Measurements from ENCODE around the gene GABPB1.
"Not testable (repeated sequence)": the region's sequence is repeated elsewhere in the genome, so short reads cannot be mapped to it uniquely, and the experiment has no call there.

GABPB1 gene

GRCh38 chr15:50354838-50355618 is at the start of gene GABPB1:
Gene GABPB1 (minus strand): TSS chr15:50355198. CDS start chr15:50309798, 45,400 bp downstream.
- DNase-seq (ENCODE audit: low spot score): peak; percentile 90

GRCh38 chr15:50391561-50391960 is 36.6 kb upstream of the GABPB1 start:
- not testable (repeated sequence) for DNase-seq (ENCODE audit: low spot score)

- no peak for DNase-seq (ENCODE audit: low spot score)
Measured at GRCh38 chr15:50390554-50391264, 35.7 kb upstream of the GABPB1 start.

- not testable (repeated sequence) for DNase-seq (ENCODE audit: low spot score)
Measured at GRCh38 chr15:50382408-50382807, 27.4 kb upstream of the GABPB1 start.

- DNase-seq (ENCODE audit: low spot score): no peak
Measured at GRCh38 chr15:50381438-50381837, 26.4 kb upstream of the GABPB1 start.

- DNase-seq (ENCODE audit: low spot score): no peak
Measured at GRCh38 chr15:50380089-50380488, 25.1 kb upstream of the GABPB1 start.

- DNase-seq (ENCODE audit: low spot score): not testable (repeated sequence)
Measured at GRCh38 chr15:50379413-50379812, 24.4 kb upstream of the GABPB1 start.

- DNase-seq (ENCODE audit: low spot score): no peak
Measured at GRCh38 chr15:50378776-50379175, 23.8 kb upstream of the GABPB1 start.

GRCh38 chr15:50377867-50378751 is 23.1 kb upstream of the GABPB1 start:
- DNase-seq (ENCODE audit: low spot score): no peak

GRCh38 chr15:50369564-50369963 is 14.6 kb upstream of the GABPB1 start:
- DNase-seq (ENCODE audit: low spot score): not testable (repeated sequence)

GRCh38 chr15:50365971-50366370 is 11.0 kb upstream of the GABPB1 start:
- DNase-seq (ENCODE audit: low spot score): no peak

GRCh38 chr15:50365570-50365969 is 10.6 kb upstream of the GABPB1 start:
- no peak for DNase-seq (ENCODE audit: low spot score)

GRCh38 chr15:50363612-50364011 is 8.6 kb upstream of the GABPB1 start:
- DNase-seq (ENCODE audit: low spot score): no peak

GRCh38 chr15:50361756-50362155 is 6.8 kb upstream of the GABPB1 start:
- DNase-seq (ENCODE audit: low spot score): no peak

GRCh38 chr15:50358845-50359244 is 3.8 kb upstream of the GABPB1 start:
- DNase-seq (ENCODE audit: low spot score): peak; percentile 44

GRCh38 chr15:50355980-50356379 is 982 bp upstream of the GABPB1 start:
- no peak for DNase-seq (ENCODE audit: low spot score)

GRCh38 chr15:50355619-50355905 is 564 bp upstream of the GABPB1 start:
- DNase-seq (ENCODE audit: low spot score): no peak

- peak; percentile 66 for DNase-seq (ENCODE audit: low spot score)
Measured at GRCh38 chr15:50353975-50354837, 792 bp downstream of the GABPB1 start.

- DNase-seq (ENCODE audit: low spot score): no peak
Measured at GRCh38 chr15:50353251-50353974, 1.6 kb downstream of the GABPB1 start.

- no peak for DNase-seq (ENCODE audit: low spot score)
Measured at GRCh38 chr15:50350621-50351020, 4.4 kb downstream of the GABPB1 start.

GRCh38 chr15:50345298-50345697 is 9.7 kb downstream of the GABPB1 start:
- no peak for DNase-seq (ENCODE audit: low spot score)
